ENCODE data around the gene ARCN1. TPM values are rescaled to one million over a fixed set of nuclear protein-coding genes. Genes with fewer than 3 reads are reported as not detected.

The ARCN1 gene
- polyA plus RNA-seq, 1 donor from 2014 or later = 67.2 TPM

- Histone ChIP-seq H4K20me1 (ENCODE audit: insufficient read depth) (no peaks in the 10 kb centered on the region), H3K9ac (ENCODE audit: low read length) (no peak overlapping the region), H2AFZ (ENCODE audit: low read depth, low read length) (no peak overlapping the region), H3K79me2 (replicated peaks; ENCODE audit: insufficient read depth, low read length) (no peaks in the 10 kb centered on the region), H3K27me3 (ENCODE audit: insufficient read depth, low read depth, low read length) (no peaks in the 10 kb centered on the region), H3K36me3 (ENCODE audit: insufficient read depth, low read length) (peaks cover 7% of the 10 kb centered on the region), H3K27ac (ENCODE audit: low read length) (no peak overlapping the region), H3K4me3 (ENCODE audit: low read length) (no peak overlapping the region), H3F3A (ENCODE audit: insufficient read depth, low read length, poor library complexity, severe bottlenecking) (no peaks in the 10 kb centered on the region), H3K9me2 (ENCODE audit: insufficient read depth, low read length) (no peaks in the 10 kb centered on the region), H3K9me3 (ENCODE audit: low read length) (no peaks in the 10 kb centered on the region), H3K4me2 (ENCODE audit: low read length) (no peak overlapping the region)
- TF ChIP-seq MXI1 (conservative IDR thresholded peaks at IDR 0.05; ENCODE audit: poor library complexity, severe bottlenecking) (no peak), CTCF (IDR thresholded peaks at IDR 0.05; ENCODE audit: poor library complexity, severe bottlenecking) (no peak), EP300 (conservative IDR thresholded peaks at IDR 0.05; ENCODE audit: poor library complexity, severe bottlenecking) (no peak), TAF1 (IDR thresholded peaks at IDR 0.05; ENCODE audit: low read depth) (no peak), REST (IDR thresholded peaks at IDR 0.05; ENCODE audit: borderline replicate concordance) (no peak), RAD21 (conservative IDR thresholded peaks at IDR 0.05) (no peak), POLR2AphosphoS5 (IDR thresholded peaks at IDR 0.05) (no peak), SMC3 (conservative IDR thresholded peaks at IDR 0.05; ENCODE audit: poor library complexity) (no peak), EZH2 (IDR thresholded peaks at IDR 0.05; ENCODE audit: borderline replicate concordance, insufficient read depth, low read length, poor library complexity, severe bottlenecking) (no peak)
Measured at GRCh38 chr11:118635642-118636041, 63.4 kb downstream of the ARCN1 start.

GRCh38 chr11:118636569-118637290 lies 64.5 kb downstream of the ARCN1 start:
- H3K9ac ChIP-seq (ENCODE audit: low read length) = no peak overlapping the region
- no peaks in the 10 kb centered on the region for H4K20me1 ChIP-seq (ENCODE audit: insufficient read depth)
- H3K4me3 ChIP-seq (ENCODE audit: low read length) = no peak overlapping the region
- H2AFZ ChIP-seq (ENCODE audit: low read depth, low read length) = no peak overlapping the region
- H3K36me3 ChIP-seq (ENCODE audit: insufficient read depth, low read length) = peaks cover 7% of the 10 kb centered on the region
- no peak overlapping the region for H3K4me2 ChIP-seq (ENCODE audit: low read length)
- no peaks in the 10 kb centered on the region for H3K9me3 ChIP-seq (ENCODE audit: low read length)
- H3K27ac ChIP-seq (ENCODE audit: low read length) = no peak overlapping the region
- TF ChIP-seq MXI1 (conservative IDR thresholded peaks at IDR 0.05; ENCODE audit: poor library complexity, severe bottlenecking) = no peak
- TF ChIP-seq CTCF (IDR thresholded peaks at IDR 0.05; ENCODE audit: poor library complexity, severe bottlenecking) = no peak
- no peak for TF ChIP-seq EP300 (conservative IDR thresholded peaks at IDR 0.05; ENCODE audit: poor library complexity, severe bottlenecking)
- no peak for TF ChIP-seq REST (IDR thresholded peaks at IDR 0.05; ENCODE audit: borderline replicate concordance)
- no peak for TF ChIP-seq TAF1 (IDR thresholded peaks at IDR 0.05; ENCODE audit: low read depth)
- no peak for TF ChIP-seq SMC3 (conservative IDR thresholded peaks at IDR 0.05; ENCODE audit: poor library complexity)
- TF ChIP-seq POLR2AphosphoS5 (IDR thresholded peaks at IDR 0.05) = no peak
- no peak for TF ChIP-seq EZH2 (IDR thresholded peaks at IDR 0.05; ENCODE audit: borderline replicate concordance, insufficient read depth, low read length, poor library complexity, severe bottlenecking)
- TF ChIP-seq RAD21 (conservative IDR thresholded peaks at IDR 0.05) = no peak
- H3F3A ChIP-seq (ENCODE audit: insufficient read depth, low read length, poor library complexity, severe bottlenecking) = no peaks in the 10 kb centered on the region
- no peaks in the 10 kb centered on the region for H3K9me2 ChIP-seq (ENCODE audit: insufficient read depth, low read length)
- no peaks in the 10 kb centered on the region for H3K27me3 ChIP-seq (ENCODE audit: insufficient read depth, low read depth, low read length)
- H3K79me2 ChIP-seq (replicated peaks; ENCODE audit: insufficient read depth, low read length) = no peaks in the 10 kb centered on the region
